Measurements from ENCODE around the gene NMT2.

Gene NMT2

GRCh38 chr10:15181576-15182156 is 13.2 kb upstream of the NMT2 start:
- DNase-seq, result no peak
- ATAC-seq, result no peak

- ATAC-seq (no peak), DNase-seq (no peak)
Observed at GRCh38 chr10:15180736-15181135, 12.2 kb upstream of the NMT2 start.

- DNase-seq, result no peak
- ATAC-seq, result no peak
Observed at GRCh38 chr10:15176269-15176668, 7.8 kb upstream of the NMT2 start.

GRCh38 chr10:15175587-15175986 is 7.1 kb upstream of the NMT2 start:
- ATAC-seq, result no peak
- DNase-seq, result no peak

- no peak for ATAC-seq
- no peak for DNase-seq
Observed at GRCh38 chr10:15172306-15172840, 3.9 kb upstream of the NMT2 start.

- ATAC-seq, result no peak
- DNase-seq, result peak; percentile 33
Observed at GRCh38 chr10:15169555-15170401, 1.3 kb upstream of the NMT2 start.

GRCh38 chr10:15168786-15169554 is 477 bp upstream of the NMT2 start:
- ATAC-seq (peak; percentile 79), DNase-seq (peak; percentile 97)

GRCh38 chr10:15167411-15168290 is 842 bp downstream of the NMT2 start:
- DNase-seq (peak; percentile 56), ATAC-seq (peak; percentile 42)

- no peak for ATAC-seq
- DNase-seq, result no peak
Observed at GRCh38 chr10:15166325-15166724, 2.2 kb downstream of the NMT2 start.

- ATAC-seq (no peak), DNase-seq (no peak)
Observed at GRCh38 chr10:15163253-15163828, 5.2 kb downstream of the NMT2 start.

- DNase-seq, result no peak
- ATAC-seq, result no peak
Observed at GRCh38 chr10:15158972-15159371, 9.5 kb downstream of the NMT2 start.

- no peak for DNase-seq
- ATAC-seq, result no peak
Observed at GRCh38 chr10:15158448-15158847, 10.0 kb downstream of the NMT2 start.

- ATAC-seq (no peak), DNase-seq (no peak)
Observed at GRCh38 chr10:15155978-15156656, 12.4 kb downstream of the NMT2 start.

GRCh38 chr10:15152556-15152955 is 15.9 kb downstream of the NMT2 start:
- DNase-seq (no peak), ATAC-seq (no peak)

- DNase-seq (no peak), ATAC-seq (no peak)
Observed at GRCh38 chr10:15150563-15150962, 17.9 kb downstream of the NMT2 start.

- DNase-seq, result no peak
- no peak for ATAC-seq
Observed at GRCh38 chr10:15149042-15149771, 19.3 kb downstream of the NMT2 start.

- DNase-seq (no peak), ATAC-seq (no peak)
Observed at GRCh38 chr10:15147594-15148392, 20.7 kb downstream of the NMT2 start.

- ATAC-seq (no peak), DNase-seq (no peak)
Observed at GRCh38 chr10:15146366-15146765, 22.1 kb downstream of the NMT2 start.

GRCh38 chr10:15144788-15145187 is 23.7 kb downstream of the NMT2 start:
- DNase-seq (no peak), ATAC-seq (no peak)
